OCI-LY7 (cell line): ENCODE data around the gene CEBPZOS. TPM values are rescaled to one million over a fixed set of nuclear protein-coding genes. Genes with fewer than 3 reads are reported as not detected.

Experiments
- BruUV-seq: library from RNA; stranded (reverse); fragments of 400-500 nt; replicated peaks from 2 replicates; lab custom pipeline; 2021; lab: Mats Ljungman, UMichigan
- CTCF ChIA-PET: fragments of 300-600 bp; sonication (Branson Sonifier 250); formaldehyde crosslinking; loops from one replicate; lab custom pipeline; 2022; ENCODE audit warnings: antibody characterized with exemption; ENCODE audit not compliant: unreplicated experiment; lab: Charles Lee
- POLR2A ChIA-PET: fragments of 300-600 bp; sonication (Branson Sonifier 250); formaldehyde crosslinking; loops from one replicate; lab custom pipeline; 2022; ENCODE audit warnings: antibody characterized with exemption; lab: Charles Lee
- DNase-seq: peaks from one replicate; pipeline ENCODE4 v3.0.0-alpha.2; 2015; ENCODE audit warnings: low spot score
- H2AFZ ChIP-seq: fragments of 200-600 bp; sonication (generic), shearing (Covaris generic); 2 replicates; pipeline ENCODE4 v1.6.1; 2014; ENCODE audit warnings: mild to moderate bottlenecking, antibody characterized with exemption, low read length, moderate library complexity
- H3K27ac ChIP-seq: fragments of 200-600 bp; sonication (generic); 2 replicates; pipeline ENCODE4 v1.5.1; 2014; ENCODE audit warnings: mixed run types, low read depth, mild to moderate bottlenecking, moderate library complexity, low read length, inconsistent platforms; ENCODE audit not compliant: poor library complexity, severe bottlenecking
- H3K36me3 ChIP-seq: fragments of 200-600 bp; sonication (generic); 2 replicates; pipeline ENCODE4 v1.6.1; 2014; ENCODE audit warnings: mild to moderate bottlenecking, antibody characterized with exemption, low read length, moderate library complexity, mixed read lengths; ENCODE audit not compliant: insufficient read depth
- H3K4me1 ChIP-seq: fragments of 200-600 bp; sonication (generic); 2 replicates; pipeline ENCODE4 v1.5.1; 2014; ENCODE audit warnings: mild to moderate bottlenecking, low read length; ENCODE audit not compliant: insufficient read depth, poor library complexity, severe bottlenecking
- H3K4me2 ChIP-seq: fragments of 200-600 bp; sonication (generic); 2 replicates; pipeline ENCODE4 v1.6.1; 2014; ENCODE audit warnings: mild to moderate bottlenecking, low read length
- H3K4me3 ChIP-seq: fragments of 200-600 bp; sonication (generic); 2 replicates; pipeline ENCODE4 v1.5.1; 2014; ENCODE audit warnings: mild to moderate bottlenecking, low read depth, low read length; ENCODE audit not compliant: poor library complexity, severe bottlenecking
- H3K79me2 ChIP-seq: fragments of 200-600 bp; sonication (generic); 2 replicates; pipeline ENCODE4 v1.6.1; 2016; ENCODE audit warnings: low read depth, mild to moderate bottlenecking, low read length, moderate library complexity, mixed read lengths; ENCODE audit not compliant: insufficient read depth
- H3K9me2 ChIP-seq: fragments of 200-600 bp; sonication (generic); 2 replicates; pipeline ENCODE4 v1.6.1; 2016; ENCODE audit warnings: mild to moderate bottlenecking, low read length, mixed read lengths; ENCODE audit not compliant: insufficient read depth
- H3K9me3 ChIP-seq: fragments of 200-600 bp; sonication (generic); 2 replicates; pipeline ENCODE4 v1.6.1; 2014; ENCODE audit warnings: mild to moderate bottlenecking, mixed run types, low read length, mixed read lengths
- H4K20me1 ChIP-seq: fragments of 200-600 bp; sonication (generic); 2 replicates; pipeline ENCODE4 v1.6.1; 2014; ENCODE audit warnings: mild to moderate bottlenecking, antibody characterized with exemption, low read length, moderate library complexity, mixed read lengths; ENCODE audit not compliant: insufficient read depth
- EZH2phosphoT487 ChIP-seq: fragments of 200-600 bp; sonication (generic); IDR thresholded peaks from 2 replicates; pipeline ENCODE4 v1.6.1; 2018; ENCODE audit warnings: low read depth, borderline replicate concordance, mild to moderate bottlenecking, mixed run types, antibody characterized with exemption, low read length, moderate library complexity, mixed read lengths
- intact Hi-C: fragments of 100-400 bp; cut with micrococcal nuclease; formaldehyde crosslinking; loops from one replicate; pipeline ENCODE4 v1.10.0; 2022; ENCODE audit not compliant: unreplicated experiment
- total RNA-seq, 2 experiments: library from RNA; depleted of rRNA in 1 of 2; stranded (reverse); fragments of >200 nt in 1 of 2; shearing (Covaris generic) in 1 of 2; gene quantifications; 2 replicates each; pipeline ENCODE4 v1.2.3, GENCODE V29; 2014 to 2022
- TF ChIP-seq, protein P1 (sequence below): fragments of 200-600 bp; sonication (generic); conservative IDR thresholded peaks from 2 replicates; pipeline ENCODE4 v1.5.1; 2014; ENCODE audit warnings: mild to moderate bottlenecking, antibody characterized with exemption, low read length, moderate library complexity, mixed read lengths

CEBPZOS gene
- total RNA-seq, 2 experiments from 2014 or later: 31.1 to 73.6 TPM

DNA sequence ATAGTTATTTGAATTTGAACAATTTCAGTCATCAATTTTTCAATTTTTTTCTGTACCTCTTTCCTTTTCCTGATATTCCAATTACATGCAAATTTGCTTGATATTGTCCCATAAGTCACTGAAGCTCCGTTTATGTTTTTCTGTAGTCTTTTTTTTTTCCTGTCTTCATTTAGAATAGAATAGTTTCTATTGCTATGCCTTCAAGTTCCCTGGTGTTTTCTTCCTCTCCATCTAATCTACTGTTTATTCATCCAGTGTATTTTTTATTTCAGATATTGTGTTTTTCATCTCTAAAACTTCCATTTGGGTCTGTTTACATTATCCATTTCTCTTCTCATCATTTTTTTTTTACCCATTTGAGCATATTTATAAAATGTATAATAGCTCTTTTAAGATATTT, 31.5 kb upstream of the CEBPZOS start:
- DNase-seq: no peak
- peaks cover 15% of the 10 kb centered on the region for H3K9me3 ChIP-seq
- no peaks in the 10 kb centered on the region for H3K79me2 ChIP-seq
- no peak overlapping the region for H3K27ac ChIP-seq
- POLR2A ChIA-PET: interaction anchor here (0.6 to 1.2 kb wide), 5 partner anchors 24 to 756 kb away, joined by 3 to 4 read pairs (median 3); no protein-coding TSS in a partner anchor
- no peak overlapping the region for H3K4me3 ChIP-seq
- no peak overlapping the region for H2AFZ ChIP-seq
- no peaks in the 10 kb centered on the region for H3K9me2 ChIP-seq
- CTCF ChIA-PET: no interaction called here
- no peaks in the 10 kb centered on the region for H3K4me1 ChIP-seq
- BruUV-seq: no TSS peak
- TF ChIP-seq EZH2phosphoT487: no peak
- TF ChIP-seq, protein P1, sequence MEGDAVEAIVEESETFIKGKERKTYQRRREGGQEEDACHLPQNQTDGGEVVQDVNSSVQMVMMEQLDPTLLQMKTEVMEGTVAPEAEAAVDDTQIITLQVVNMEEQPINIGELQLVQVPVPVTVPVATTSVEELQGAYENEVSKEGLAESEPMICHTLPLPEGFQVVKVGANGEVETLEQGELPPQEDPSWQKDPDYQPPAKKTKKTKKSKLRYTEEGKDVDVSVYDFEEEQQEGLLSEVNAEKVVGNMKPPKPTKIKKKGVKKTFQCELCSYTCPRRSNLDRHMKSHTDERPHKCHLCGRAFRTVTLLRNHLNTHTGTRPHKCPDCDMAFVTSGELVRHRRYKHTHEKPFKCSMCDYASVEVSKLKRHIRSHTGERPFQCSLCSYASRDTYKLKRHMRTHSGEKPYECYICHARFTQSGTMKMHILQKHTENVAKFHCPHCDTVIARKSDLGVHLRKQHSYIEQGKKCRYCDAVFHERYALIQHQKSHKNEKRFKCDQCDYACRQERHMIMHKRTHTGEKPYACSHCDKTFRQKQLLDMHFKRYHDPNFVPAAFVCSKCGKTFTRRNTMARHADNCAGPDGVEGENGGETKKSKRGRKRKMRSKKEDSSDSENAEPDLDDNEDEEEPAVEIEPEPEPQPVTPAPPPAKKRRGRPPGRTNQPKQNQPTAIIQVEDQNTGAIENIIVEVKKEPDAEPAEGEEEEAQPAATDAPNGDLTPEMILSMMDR: no peak
- intact Hi-C loops: loop anchor here (5.0 to 10.0 kb wide), 4 partner anchors 98 to 713 kb away; no protein-coding TSS in a partner anchor
- H3K36me3 ChIP-seq: no peaks in the 10 kb centered on the region
- no peak overlapping the region for H3K4me2 ChIP-seq
- H4K20me1 ChIP-seq: no peaks in the 10 kb centered on the region

DNA sequence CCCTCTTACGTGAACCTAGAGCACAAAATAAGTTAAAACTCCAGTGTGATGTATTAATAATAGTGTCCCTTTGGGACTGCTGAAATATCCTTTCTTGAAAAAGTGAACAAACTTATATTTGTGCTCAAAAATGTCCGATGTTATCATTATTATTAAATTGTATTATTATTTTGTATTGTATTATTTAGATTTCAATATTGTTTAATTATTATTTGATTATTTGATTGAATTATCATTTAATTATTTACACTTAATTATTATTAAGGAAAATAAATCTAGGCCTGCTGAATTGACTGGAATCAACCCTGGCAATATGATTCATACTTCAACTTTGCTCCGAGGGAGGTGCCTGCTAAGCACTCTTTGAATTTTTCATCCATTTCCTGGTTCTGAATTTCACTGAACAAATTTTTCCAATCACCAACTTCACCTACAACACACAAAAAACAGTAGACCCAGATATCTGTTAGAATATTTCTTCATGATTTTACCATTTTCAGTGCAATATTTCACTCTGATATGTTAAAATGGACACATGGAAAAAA, 28.6 kb upstream of the CEBPZOS start:
- no peak for DNase-seq
- peaks cover 15% of the 10 kb centered on the region for H3K9me3 ChIP-seq
- intact Hi-C loops: loop anchor here (2.0 to 10.0 kb wide), 5 partner anchors 95 to 710 kb away; no protein-coding TSS in a partner anchor
- no peak overlapping the region for H2AFZ ChIP-seq
- H3K79me2 ChIP-seq: no peaks in the 10 kb centered on the region
- TF ChIP-seq, protein P1: no peak
- no peak for TF ChIP-seq EZH2phosphoT487
- no peaks in the 10 kb centered on the region for H3K9me2 ChIP-seq
- no peaks in the 10 kb centered on the region for H3K36me3 ChIP-seq
- ChIA-PET CTCF (no interaction called here), POLR2A (interaction anchor here (0.7 to 1.3 kb wide), 3 partner anchors 77 to 204 kb away, joined by 3 read pairs; no protein-coding TSS in a partner anchor)
- BruUV-seq: no TSS peak
- no peaks in the 10 kb centered on the region for H4K20me1 ChIP-seq
- H3K4me2 ChIP-seq: no peak overlapping the region
- H3K4me1 ChIP-seq: no peaks in the 10 kb centered on the region
- H3K27ac ChIP-seq: no peak overlapping the region
- H3K4me3 ChIP-seq: no peak overlapping the region
